ENCODE results near the gene ALG1L2.
"Not testable (repeated sequence)": the region's sequence is repeated elsewhere in the genome, so short reads cannot be mapped to it uniquely, and the experiment has no call there.

ALG1L2 gene

GRCh38 chr3:130125406-130125805 is 43.8 kb downstream of the ALG1L2 start:
- H3K79me2 ChIP-seq (ENCODE audit: insufficient read depth, low read depth); H3K4me3 ChIP-seq (IDR thresholded peaks at IDR 0.05; ENCODE audit: insufficient read depth, low read depth, low read length); H3K36me3 ChIP-seq (ENCODE audit: insufficient read depth); H3K27ac ChIP-seq; H2AFZ ChIP-seq (ENCODE audit: low read depth); H3K4me2 ChIP-seq; H3K27me3 ChIP-seq (ENCODE audit: insufficient read depth, low read depth); H3K9ac ChIP-seq; H4K20me1 ChIP-seq (ENCODE audit: insufficient read depth); H3K4me1 ChIP-seq (ENCODE audit: low read depth, poor library complexity, severe bottlenecking): not testable (repeated sequence)

GRCh38 chr3:130136337-130136736 is 54.7 kb downstream of the ALG1L2 start:
- H3K9ac ChIP-seq; H2AFZ ChIP-seq (ENCODE audit: low read depth); H3K4me2 ChIP-seq; H3K27me3 ChIP-seq (ENCODE audit: insufficient read depth, low read depth); H3K4me1 ChIP-seq (ENCODE audit: low read depth, poor library complexity, severe bottlenecking); H4K20me1 ChIP-seq (ENCODE audit: insufficient read depth); H3K36me3 ChIP-seq (ENCODE audit: insufficient read depth); H3K79me2 ChIP-seq (ENCODE audit: insufficient read depth, low read depth); H3K27ac ChIP-seq; H3K4me3 ChIP-seq (IDR thresholded peaks at IDR 0.05; ENCODE audit: insufficient read depth, low read depth, low read length): not testable (repeated sequence)

- H3K36me3 ChIP-seq (ENCODE audit: insufficient read depth); H3K4me2 ChIP-seq; H3K9ac ChIP-seq; H3K4me1 ChIP-seq (ENCODE audit: low read depth, poor library complexity, severe bottlenecking); H3K79me2 ChIP-seq (ENCODE audit: insufficient read depth, low read depth); H4K20me1 ChIP-seq (ENCODE audit: insufficient read depth); H2AFZ ChIP-seq (ENCODE audit: low read depth); H3K27ac ChIP-seq; H3K4me3 ChIP-seq (IDR thresholded peaks at IDR 0.05; ENCODE audit: insufficient read depth, low read depth, low read length); H3K27me3 ChIP-seq (ENCODE audit: insufficient read depth, low read depth): not testable (repeated sequence)
Observed at GRCh38 chr3:130137685-130138084, 56.1 kb downstream of the ALG1L2 start.

- H3K4me1 ChIP-seq (ENCODE audit: low read depth, poor library complexity, severe bottlenecking); H3K79me2 ChIP-seq (ENCODE audit: insufficient read depth, low read depth); H3K27me3 ChIP-seq (ENCODE audit: insufficient read depth, low read depth); H3K4me2 ChIP-seq; H3K36me3 ChIP-seq (ENCODE audit: insufficient read depth); H3K4me3 ChIP-seq (IDR thresholded peaks at IDR 0.05; ENCODE audit: insufficient read depth, low read depth, low read length); H3K27ac ChIP-seq; H2AFZ ChIP-seq (ENCODE audit: low read depth); H3K9ac ChIP-seq; H4K20me1 ChIP-seq (ENCODE audit: insufficient read depth): not testable (repeated sequence)
Observed at GRCh38 chr3:130138992-130139391, 57.4 kb downstream of the ALG1L2 start.

GRCh38 chr3:130140756-130141155 is 59.1 kb downstream of the ALG1L2 start:
- H3K27me3 ChIP-seq (ENCODE audit: insufficient read depth, low read depth); H3K27ac ChIP-seq; H3K9ac ChIP-seq; H2AFZ ChIP-seq (ENCODE audit: low read depth); H3K4me3 ChIP-seq (IDR thresholded peaks at IDR 0.05; ENCODE audit: insufficient read depth, low read depth, low read length); H3K4me1 ChIP-seq (ENCODE audit: low read depth, poor library complexity, severe bottlenecking); H4K20me1 ChIP-seq (ENCODE audit: insufficient read depth); H3K79me2 ChIP-seq (ENCODE audit: insufficient read depth, low read depth); H3K4me2 ChIP-seq; H3K36me3 ChIP-seq (ENCODE audit: insufficient read depth): not testable (repeated sequence)

- not testable (repeated sequence) for H3K27ac ChIP-seq; H3K79me2 ChIP-seq (ENCODE audit: insufficient read depth, low read depth); H4K20me1 ChIP-seq (ENCODE audit: insufficient read depth); H2AFZ ChIP-seq (ENCODE audit: low read depth); H3K36me3 ChIP-seq (ENCODE audit: insufficient read depth); H3K9ac ChIP-seq; H3K4me2 ChIP-seq; H3K4me3 ChIP-seq (IDR thresholded peaks at IDR 0.05; ENCODE audit: insufficient read depth, low read depth, low read length); H3K27me3 ChIP-seq (ENCODE audit: insufficient read depth, low read depth)
- H3K4me1 ChIP-seq (ENCODE audit: low read depth, poor library complexity, severe bottlenecking): peaks cover 18% of the 10 kb centered on the region
- peak; percentile 46; the same call in 1 of the 2 replicates for TF ChIP-seq CTCF (conservative IDR thresholded peaks at IDR 0.05; ENCODE audit: low read depth, low read length)
Observed at GRCh38 chr3:130143648-130144327, 62.2 kb downstream of the ALG1L2 start.

GRCh38 chr3:130144328-130144650 is 62.7 kb downstream of the ALG1L2 start:
- not testable (repeated sequence) for H3K4me3 ChIP-seq (IDR thresholded peaks at IDR 0.05; ENCODE audit: insufficient read depth, low read depth, low read length); H4K20me1 ChIP-seq (ENCODE audit: insufficient read depth); H3K9ac ChIP-seq; H3K27me3 ChIP-seq (ENCODE audit: insufficient read depth, low read depth); H2AFZ ChIP-seq (ENCODE audit: low read depth); H3K79me2 ChIP-seq (ENCODE audit: insufficient read depth, low read depth); H3K36me3 ChIP-seq (ENCODE audit: insufficient read depth); H3K27ac ChIP-seq; H3K4me2 ChIP-seq
- peaks cover 23% of the 10 kb centered on the region for H3K4me1 ChIP-seq (ENCODE audit: low read depth, poor library complexity, severe bottlenecking)

GRCh38 chr3:130145456-130145855 is 63.8 kb downstream of the ALG1L2 start:
- not testable (repeated sequence) for H3K27me3 ChIP-seq (ENCODE audit: insufficient read depth, low read depth); H2AFZ ChIP-seq (ENCODE audit: low read depth); H3K4me3 ChIP-seq (IDR thresholded peaks at IDR 0.05; ENCODE audit: insufficient read depth, low read depth, low read length); H3K36me3 ChIP-seq (ENCODE audit: insufficient read depth); H3K79me2 ChIP-seq (ENCODE audit: insufficient read depth, low read depth); H3K4me2 ChIP-seq; H3K9ac ChIP-seq; H3K27ac ChIP-seq; H4K20me1 ChIP-seq (ENCODE audit: insufficient read depth)
- peaks cover 26% of the 10 kb centered on the region for H3K4me1 ChIP-seq (ENCODE audit: low read depth, poor library complexity, severe bottlenecking)

- not testable (repeated sequence) for H2AFZ ChIP-seq (ENCODE audit: low read depth); H3K4me3 ChIP-seq (IDR thresholded peaks at IDR 0.05; ENCODE audit: insufficient read depth, low read depth, low read length); H3K9ac ChIP-seq; H3K27ac ChIP-seq; H4K20me1 ChIP-seq (ENCODE audit: insufficient read depth); H3K27me3 ChIP-seq (ENCODE audit: insufficient read depth, low read depth); H3K79me2 ChIP-seq (ENCODE audit: insufficient read depth, low read depth); H3K4me2 ChIP-seq; H3K36me3 ChIP-seq (ENCODE audit: insufficient read depth)
- peaks cover 26% of the 10 kb centered on the region for H3K4me1 ChIP-seq (ENCODE audit: low read depth, poor library complexity, severe bottlenecking)
Observed at GRCh38 chr3:130146465-130146864, 64.8 kb downstream of the ALG1L2 start.

Data from KMS-11 (cell line).